GM08714 (cell line): ENCODE results near the gene ACOT9.
A peak's percentile ranks its signal among the peaks of the same experiment; 100 is the strongest.
"Not testable (repeated sequence)": the region's sequence is repeated elsewhere in the genome, so short reads cannot be mapped to it uniquely, and the experiment has no call there.

Experiments
- H3K4me3 ChIP-seq: fragments of 200-500 bp; sonication (Bioruptor generic); 2 replicates; pipeline ENCODE4 v1.5.1; 2014; ENCODE audit warnings: mild to moderate bottlenecking, low read length, inconsistent platforms
- ZNF274 ChIP-seq: IDR thresholded peaks from 2 replicates; pipeline ENCODE4 v1.6.1; 2012; ENCODE audit warnings: mild to moderate bottlenecking, low read depth, low read length

ACOT9 gene

DNA sequence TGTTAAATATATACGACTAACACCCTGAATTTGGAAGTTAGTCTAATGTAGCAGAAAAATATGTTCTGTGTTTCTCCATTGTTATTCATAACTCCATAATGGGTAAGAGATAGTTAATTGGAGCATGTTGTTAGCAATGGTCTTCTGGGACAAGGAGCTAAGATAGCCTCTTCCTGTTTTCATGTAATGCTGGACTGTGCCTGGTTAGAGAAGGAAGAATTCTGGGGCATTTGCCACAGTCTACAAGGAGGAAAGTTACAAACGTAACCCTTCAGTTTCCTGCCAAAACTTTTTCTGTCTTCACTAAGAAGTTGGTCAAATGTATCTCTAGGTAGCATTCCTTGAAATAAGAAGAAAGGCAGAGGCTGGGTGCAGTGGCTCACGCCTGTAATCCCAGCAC lies 70.0 kb downstream of the ACOT9 start:
- no peak overlapping the region for H3K4me3 ChIP-seq
- no peak for TF ChIP-seq ZNF274

DNA sequence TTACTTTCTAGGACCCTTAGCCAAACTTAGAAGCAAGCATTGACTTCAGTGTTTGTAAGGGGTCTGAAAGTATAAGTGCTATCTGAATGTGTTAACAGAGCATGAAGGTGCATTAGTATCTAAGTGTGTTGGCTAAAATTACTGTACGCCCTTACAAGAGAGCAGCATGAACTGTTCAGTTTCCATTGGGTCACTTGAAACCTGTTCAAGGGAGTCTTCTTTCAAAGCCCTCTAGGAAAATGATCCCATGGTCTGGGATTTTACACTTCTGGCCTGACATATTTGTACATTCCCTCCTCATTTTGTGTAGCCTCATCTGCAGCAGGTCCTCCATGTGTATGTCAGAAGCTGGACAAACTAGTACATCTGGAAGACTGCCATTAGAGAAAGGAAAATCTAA lies 72.5 kb downstream of the ACOT9 start:
- TF ChIP-seq ZNF274: no peak
- no peak overlapping the region for H3K4me3 ChIP-seq

DNA sequence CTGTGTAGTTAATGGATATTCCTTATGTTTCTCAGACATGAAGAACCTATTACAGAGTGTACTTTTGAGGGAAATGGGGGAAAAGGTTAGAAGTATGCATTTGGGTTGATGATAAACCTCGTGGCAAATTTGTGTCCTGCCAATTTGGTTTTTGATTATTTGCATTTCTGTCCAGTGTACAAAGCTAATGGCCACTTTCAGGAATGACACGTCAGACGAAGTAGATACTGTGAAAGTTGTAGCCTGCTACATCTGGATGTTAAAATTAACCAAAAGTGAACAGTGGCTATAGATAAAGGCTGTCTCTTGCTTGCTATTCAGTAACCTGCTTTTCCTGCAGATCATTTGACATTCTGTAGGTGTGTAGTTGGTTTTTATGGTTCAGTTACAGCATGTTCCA lies 74.7 kb downstream of the ACOT9 start:
- peak overlapping the region; percentile 76; the same call in 1 of the 2 replicates for H3K4me3 ChIP-seq
- no peak for TF ChIP-seq ZNF274

DNA sequence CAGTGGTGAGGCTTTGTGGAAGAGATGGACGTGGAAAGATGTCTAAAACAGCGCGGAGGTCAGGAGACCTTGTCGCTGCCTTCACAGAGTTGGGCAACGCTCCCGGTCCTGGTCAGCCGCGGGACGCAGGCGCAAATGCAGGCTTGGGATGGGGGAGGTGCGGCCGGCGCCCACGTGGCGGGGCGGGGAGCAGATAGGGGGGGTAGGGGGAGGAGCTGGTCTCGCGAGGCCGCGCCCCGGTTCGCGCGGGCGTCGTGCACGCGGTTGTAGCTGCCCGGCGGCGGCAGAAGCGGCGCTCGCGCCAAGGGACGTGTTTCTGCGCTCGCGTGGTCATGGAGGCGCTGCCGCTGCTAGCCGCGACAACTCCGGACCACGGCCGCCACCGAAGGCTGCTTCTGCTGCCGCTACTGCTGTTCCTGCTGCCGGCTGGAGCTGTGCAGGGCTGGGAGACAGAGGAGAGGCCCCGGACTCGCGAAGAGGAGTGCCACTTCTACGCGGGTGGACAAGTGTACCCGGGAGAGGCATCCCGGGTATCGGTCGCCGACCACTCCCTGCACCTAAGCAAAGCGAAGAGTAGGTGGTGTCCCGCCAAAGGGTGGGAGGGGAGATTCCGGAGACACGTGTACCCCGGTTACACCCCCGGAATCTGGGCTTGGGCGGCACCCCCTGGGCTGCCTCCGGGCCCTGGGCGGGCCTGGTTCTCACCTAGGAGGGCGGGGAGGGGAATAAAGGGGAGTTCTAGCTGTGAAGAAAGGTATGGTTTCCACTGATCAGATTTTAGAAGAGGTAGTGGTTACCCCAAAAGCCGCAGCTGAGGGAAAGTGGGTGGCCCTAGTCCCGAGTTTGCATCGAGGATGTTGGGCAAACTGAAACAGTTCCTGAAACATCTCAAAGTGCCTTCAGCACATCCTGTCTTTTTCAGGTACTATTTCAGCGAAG lies 75.6 kb downstream of the ACOT9 start, which contains the start of gene PRDX4:
Gene PRDX4 (plus strand): TSS at position 255 of the 939 bp plus-strand sequence. CDS start 78 bp downstream, at position 333.
- no peak for TF ChIP-seq ZNF274
- peak within 1 kb of the TSS; percentile 76 for H3K4me3 ChIP-seq

DNA sequence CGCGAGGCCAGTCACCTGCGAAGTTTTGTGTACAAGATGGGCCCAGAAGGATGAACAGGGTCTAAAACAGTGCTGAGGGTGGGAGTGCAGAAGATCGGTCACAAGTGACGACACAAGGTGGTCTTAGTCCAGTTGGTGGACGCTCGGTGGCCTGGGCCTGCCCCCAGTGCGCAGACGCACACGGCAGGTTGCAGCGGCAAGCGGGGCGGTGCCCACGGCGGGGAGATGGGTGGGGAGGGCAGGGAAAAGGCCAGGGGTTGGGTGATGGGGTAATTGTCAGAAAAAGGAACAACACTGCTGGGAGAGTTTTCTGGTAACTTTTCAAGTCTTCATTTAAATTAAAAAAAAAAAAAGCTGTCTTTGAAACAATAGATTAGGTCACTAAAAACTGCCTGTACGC lies 76.8 kb downstream of the ACOT9 start:
- no peak for TF ChIP-seq ZNF274
- no peak overlapping the region for H3K4me3 ChIP-seq

DNA sequence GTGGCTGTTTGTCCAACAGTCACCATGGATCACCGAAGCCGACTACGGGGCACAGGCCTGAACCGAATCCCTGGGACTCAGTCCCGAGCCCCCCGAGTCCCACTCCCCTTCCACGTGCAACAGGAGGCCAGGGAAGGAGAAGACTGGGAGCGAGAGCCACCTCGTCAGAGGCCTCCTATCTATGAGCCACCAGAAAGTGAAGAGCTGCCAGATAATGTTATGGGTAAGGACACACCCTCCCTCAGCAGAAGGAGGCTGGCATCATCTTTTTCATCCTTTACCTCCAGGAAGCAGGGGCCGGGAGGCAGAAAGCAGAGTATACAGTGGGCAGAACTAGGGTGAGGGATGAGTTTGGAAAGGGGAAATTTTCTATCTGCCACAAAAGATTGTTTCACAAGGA lies 78.6 kb downstream of the ACOT9 start:
- no peak for TF ChIP-seq ZNF274
- no peak overlapping the region for H3K4me3 ChIP-seq

DNA sequence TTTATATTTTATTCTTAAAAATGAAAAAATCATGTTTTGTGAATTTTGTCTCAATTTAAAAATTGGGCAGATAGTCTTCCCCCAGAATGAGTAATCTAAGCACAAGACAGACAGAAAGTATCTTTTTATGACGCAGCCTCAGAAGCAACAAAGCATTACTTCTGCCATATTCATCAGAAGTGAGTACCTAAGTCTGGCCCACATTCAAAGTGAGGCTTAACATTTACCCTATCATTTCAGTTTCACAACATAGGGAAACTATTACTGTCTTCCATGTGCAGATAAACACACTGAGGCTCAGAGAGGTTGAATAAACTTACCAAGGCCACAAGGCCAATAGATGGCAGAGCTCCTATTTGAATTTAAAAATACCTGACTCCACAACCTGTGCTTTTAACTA lies 80.2 kb downstream of the ACOT9 start:
- no peak for TF ChIP-seq ZNF274

DNA sequence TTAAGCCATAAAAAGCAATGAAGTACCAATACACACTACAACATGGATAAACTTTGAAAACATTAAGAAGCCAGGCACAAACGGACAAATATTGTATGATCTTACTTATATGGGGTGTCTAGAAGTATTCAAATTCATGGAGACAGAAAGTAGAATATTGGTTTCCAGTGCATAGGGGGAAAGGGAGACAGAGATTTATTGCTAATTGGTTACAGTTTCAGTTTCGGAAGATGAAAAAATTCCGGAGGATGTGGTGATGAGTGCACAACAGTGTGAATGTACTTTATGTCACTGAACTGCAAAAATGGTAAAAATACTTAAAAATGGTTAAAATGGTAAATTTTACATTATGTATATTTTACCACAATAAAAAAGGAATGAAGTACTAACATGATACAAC lies 80.9 kb downstream of the ACOT9 start:
- no peak for TF ChIP-seq ZNF274
- no peak overlapping the region for H3K4me3 ChIP-seq

More for the DNA sequence above, 80.2 kb downstream of the ACOT9 start:
- H3K4me3 ChIP-seq: no peak overlapping the region

DNA sequence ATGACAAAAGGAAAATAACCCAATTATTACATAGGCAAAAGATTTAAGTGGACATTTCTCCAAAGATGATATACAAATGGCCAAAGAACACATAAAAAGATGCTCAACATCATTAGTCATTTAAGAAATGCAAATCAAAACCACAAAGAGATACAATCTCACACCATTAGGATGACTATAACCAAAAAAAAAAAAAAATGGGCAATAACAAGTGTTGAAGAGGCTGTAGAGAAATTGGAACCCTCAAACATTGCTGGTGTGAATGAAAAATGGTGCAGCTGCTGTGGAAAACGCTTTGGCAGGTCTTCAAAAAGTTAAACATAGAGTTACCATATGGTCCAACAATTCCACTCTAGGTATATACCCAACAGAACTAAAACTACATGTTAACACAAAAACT lies 81.4 kb downstream of the ACOT9 start:
- no peak overlapping the region for H3K4me3 ChIP-seq
- TF ChIP-seq ZNF274: no peak

DNA sequence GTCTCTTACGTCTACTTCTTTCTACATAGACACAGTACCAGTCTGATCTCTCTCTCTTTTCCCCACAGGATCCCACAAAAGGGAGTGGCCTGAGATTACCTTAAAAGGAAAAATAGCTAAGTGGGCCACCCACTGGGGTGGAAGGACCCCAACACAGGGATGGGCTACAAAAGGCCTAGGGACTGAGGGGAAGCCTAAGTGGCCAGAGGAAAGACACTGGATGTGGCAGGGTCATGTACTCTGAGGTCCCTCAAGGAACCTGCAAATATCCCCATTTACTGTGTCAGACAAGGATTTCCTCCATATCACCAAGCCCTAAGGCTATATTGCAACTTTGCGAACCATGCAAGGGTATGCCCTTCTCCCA lies 82.3 kb downstream of the ACOT9 start:
- no peak for TF ChIP-seq ZNF274
- no peak overlapping the region for H3K4me3 ChIP-seq

DNA sequence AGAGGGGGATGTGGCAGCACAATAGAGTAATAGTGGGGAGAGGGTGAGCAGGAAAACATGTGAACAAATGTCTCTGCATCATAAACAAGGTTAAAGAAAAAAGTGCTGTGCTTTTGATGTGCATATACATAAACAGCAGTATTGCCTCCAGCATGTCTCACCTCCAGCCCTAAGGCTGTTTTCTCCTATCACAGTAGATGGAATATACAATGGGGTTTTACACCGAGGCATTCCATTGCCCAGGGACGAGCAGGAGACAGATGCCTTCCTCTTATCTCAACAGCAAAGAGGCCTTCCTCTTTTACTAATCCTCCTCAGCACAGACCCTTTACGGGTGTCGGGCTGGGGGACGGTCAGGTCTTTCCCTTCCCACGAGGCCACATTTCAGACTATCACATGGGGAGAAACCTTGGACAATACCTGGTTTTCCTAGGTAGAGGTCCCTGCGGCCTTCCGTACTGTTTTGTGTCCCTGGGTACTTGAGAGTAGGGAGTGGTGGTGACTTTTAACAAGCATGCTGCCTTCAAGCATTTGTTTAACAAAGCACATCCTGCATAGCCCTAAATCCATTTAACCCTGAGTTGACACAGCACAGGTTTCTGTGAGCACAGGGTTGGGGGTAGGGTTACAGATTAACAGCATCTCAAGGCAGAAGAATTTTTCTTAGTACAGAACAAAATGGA lies 82.9 kb downstream of the ACOT9 start:
- H3K4me3 ChIP-seq: not testable (repeated sequence)

DNA sequence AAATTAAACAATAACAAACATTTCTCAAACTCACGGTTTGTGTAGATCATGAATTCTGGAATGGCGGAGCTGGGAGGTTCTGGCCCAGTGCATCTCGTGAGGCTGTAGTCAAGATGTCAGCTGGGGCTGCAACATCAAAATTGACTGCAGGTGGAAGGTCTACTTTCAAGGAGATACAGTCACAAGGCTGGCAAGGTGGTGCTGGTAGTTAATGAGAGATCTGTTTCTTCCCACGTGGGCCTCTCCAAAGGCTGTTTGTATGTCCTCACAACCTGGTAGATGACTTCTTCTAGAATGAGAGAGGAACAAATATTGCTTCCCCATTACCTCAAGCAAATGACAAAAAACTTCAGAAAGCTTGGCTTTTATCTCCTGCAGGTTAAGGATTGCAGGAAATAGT lies 83.7 kb downstream of the ACOT9 start:
- no peak overlapping the region for H3K4me3 ChIP-seq

DNA sequence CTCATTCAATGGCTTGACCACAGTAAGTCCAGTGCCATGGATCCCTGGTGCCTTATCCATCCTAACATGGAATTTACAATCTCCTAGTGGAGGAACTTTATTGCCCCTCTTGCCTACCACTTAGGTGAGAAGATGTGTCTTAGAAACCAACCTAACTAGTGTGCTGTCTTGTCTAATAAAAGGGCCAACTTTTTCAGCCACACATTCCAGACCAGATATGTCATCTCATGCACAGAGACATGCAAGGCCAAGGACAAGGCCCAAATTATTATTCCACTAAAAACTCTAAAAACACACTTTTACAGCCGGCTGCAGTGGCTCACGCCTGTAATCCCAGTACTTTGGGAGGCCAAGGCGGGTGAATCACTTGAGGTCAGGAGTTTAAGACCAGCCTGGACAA lies 86.4 kb downstream of the ACOT9 start:
- no peak overlapping the region for H3K4me3 ChIP-seq
- TF ChIP-seq ZNF274: no peak

More for the DNA sequence above, 83.7 kb downstream of the ACOT9 start:
- TF ChIP-seq ZNF274: no peak

DNA sequence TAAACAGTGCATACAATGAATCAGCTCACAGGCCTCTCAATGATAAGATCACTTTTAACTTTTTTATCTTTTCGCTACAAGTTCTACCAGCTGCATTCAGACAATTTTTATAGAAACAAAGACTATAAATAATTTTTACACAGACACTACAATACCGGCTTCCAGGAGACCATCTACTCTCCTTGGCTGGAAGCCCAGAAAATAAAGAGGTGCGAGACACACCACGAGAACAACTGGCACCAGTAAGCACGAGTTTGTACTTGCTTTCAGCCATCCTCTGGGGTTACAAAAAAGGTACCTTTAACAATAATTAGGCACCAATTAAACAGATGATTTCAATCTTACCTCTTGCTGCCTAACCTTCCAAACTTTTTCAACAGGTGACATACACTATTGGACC lies 87.0 kb downstream of the ACOT9 start:
- no peak overlapping the region for H3K4me3 ChIP-seq
- no peak for TF ChIP-seq ZNF274
